Fibroblast of lung (primary cell): Measurements from ENCODE around the gene C5AR1. TPM values are rescaled to one million over a fixed set of nuclear protein-coding genes. Genes with fewer than 3 reads are reported as not detected.
"Not testable (repeated sequence)": the region's sequence is repeated elsewhere in the genome, so short reads cannot be mapped to it uniquely, and the experiment has no call there.

ENCODE experiments used
- DNase-seq, 2 donors: peaks; one replicate each; pipeline versions ENCODE4 v3.0.0 to v3.0.0-alpha.2; 2010; ENCODE audit warnings: low read depth in 2 of 2
- H2AFZ ChIP-seq: 2 replicates; pipeline ENCODE4 v1.5.1; 2012; ENCODE audit warnings: low read length, control low read depth, inconsistent platforms
- H3K27ac ChIP-seq: 2 replicates; pipeline ENCODE4 v1.5.1; 2011; ENCODE audit warnings: low read length, control low read depth; ENCODE audit not compliant: insufficient read depth
- H3K27me3 ChIP-seq: 2 replicates; pipeline ENCODE4 v1.5.1; 2011; ENCODE audit warnings: mild to moderate bottlenecking, low read length; ENCODE audit not compliant: control insufficient read depth, insufficient read depth
- H3K36me3 ChIP-seq: 2 replicates; pipeline ENCODE4 v1.5.1; 2011; ENCODE audit warnings: low read length; ENCODE audit not compliant: control insufficient read depth, insufficient read depth
- H3K4me1 ChIP-seq: 2 replicates; pipeline ENCODE4 v1.5.1; 2011; ENCODE audit warnings: low read length; ENCODE audit not compliant: control insufficient read depth, insufficient read depth; ENCODE audit errors: extremely low read depth
- H3K4me2 ChIP-seq: 2 replicates; pipeline ENCODE4 v1.5.1; 2011; ENCODE audit warnings: low read length, control low read depth; ENCODE audit not compliant: insufficient read depth; ENCODE audit errors: extremely low read depth
- H3K4me3 ChIP-seq, 4 experiments: fragments of 200-600 bp in 1 of 4; sonication (generic) in 1 of 4; replicated peaks in 1 of 4; 2 replicates each; pipeline ENCODE4 v1.5.1; 2011 to 2016; ENCODE audit warnings: low read length in 4 of 4, low read depth in 3 of 4, mild to moderate bottlenecking in 3 of 4, control low read depth in 2 of 4, inconsistent platforms in 1 of 4, mixed read lengths in 1 of 4; ENCODE audit not compliant: insufficient read depth in 1 of 4; ENCODE audit errors: control extremely low read depth in 1 of 4
- H3K79me2 ChIP-seq: 2 replicates; pipeline ENCODE4 v1.5.1; 2012; ENCODE audit warnings: mild to moderate bottlenecking, low read length, inconsistent platforms; ENCODE audit not compliant: control insufficient read depth, insufficient read depth
- H3K9ac ChIP-seq: 2 replicates; pipeline ENCODE4 v1.5.1; 2011; ENCODE audit warnings: mild to moderate bottlenecking, low read length, control low read depth; ENCODE audit not compliant: insufficient read depth
- H3K9me3 ChIP-seq: 2 replicates; pipeline ENCODE4 v1.5.1; 2012; ENCODE audit warnings: low read depth, low read length; ENCODE audit not compliant: control insufficient read depth, insufficient read depth
- H4K20me1 ChIP-seq: 2 replicates; pipeline ENCODE4 v1.5.1; 2011; ENCODE audit warnings: low read length; ENCODE audit not compliant: control insufficient read depth, insufficient read depth; ENCODE audit errors: extremely low read depth
- CTCF ChIP-seq, 2 donors: IDR thresholded peaks in 1 of 2; conservative IDR thresholded peaks in 1 of 2; 1 replicate in 1 of 2; 2 replicates in 1 of 2; pipeline ENCODE4 v1.5.1; 2011 to 2012; ENCODE audit warnings: low read length in 2 of 2, control low read depth in 1 of 2, inconsistent platforms in 1 of 2, low read depth in 1 of 2, mild to moderate bottlenecking in 1 of 2
- EZH2 ChIP-seq: IDR thresholded peaks from 2 replicates; pipeline ENCODE4 v1.5.1; 2012; ENCODE audit warnings: low read length, control low read depth, mild to moderate bottlenecking; ENCODE audit errors: missing control alignments
- polyA minus RNA-seq: library from RNA; depleted of rRNA, polyadenylated mRNA; stranded (reverse); fragments of >200 nt; gene quantifications from 2 replicates; pipeline ENCODE4 v1.2.3, GENCODE V29; 2011; ENCODE audit warnings: low replicate concordance
- polyA plus RNA-seq, 2 donors: library from polyadenylated mRNA; depleted of rRNA in 1 of 2; stranded (reverse) in 1 of 2; unstranded in 1 of 2; fragments of >200 nt; gene quantifications; 2 replicates each; pipeline ENCODE4 v1.2.1, GENCODE V29; 2011 to 2012; ENCODE audit warnings: missing spikeins in 1 of 2
- total RNA-seq: library from RNA; depleted of rRNA; stranded (reverse); fragments of >200 nt; gene quantifications from 2 replicates; pipeline ENCODE4 v1.2.1, GENCODE V29; 2014

The C5AR1 gene
- total RNA-seq (under 0.01 and 0.33 TPM in 2 replicates), polyA plus RNA-seq (0.73 and 0.81 TPM in 2 replicates), polyA minus RNA-seq (0.71 TPM in 1 of 2 replicates, not detected in the other)
- polyA plus RNA-seq (2012) = 0.46 and 0.72 TPM in 2 replicates

- Histone ChIP-seq H3K79me2 (no peaks in the 10 kb centered on the region), H3K4me1 (no peaks in the 10 kb centered on the region), H2AFZ (no peak within 1 kb of the TSS), H3K4me3 (no peak within 1 kb of the TSS), H3K9me3 (no peaks in the 10 kb centered on the region), H4K20me1 (no peaks in the 10 kb centered on the region), H3K36me3 (no peaks in the 10 kb centered on the region), H3K27ac (no peak within 1 kb of the TSS), H3K4me2 (no peak within 1 kb of the TSS), H3K9ac (no peak within 1 kb of the TSS), H3K27me3 (no peaks in the 10 kb centered on the region)
- DNase-seq = no peak
- TF ChIP-seq CTCF (conservative IDR thresholded peaks at IDR 0.05 in 1 of 2, IDR thresholded peaks at IDR 0.05 in 1 of 2; ENCODE audit: low read depth in 1 of 2, low read length in 2 of 2) (no peak), EZH2 (no peak)
These were observed at the start of gene C5AR1 for GRCh38 chr19:47309608-47310007. Gene C5AR1 (plus strand): TSS chr19:47309861. CDS start chr19:47309896, 35 bp downstream.

- H3K9ac ChIP-seq = no peak overlapping the region
- H3K9me3 ChIP-seq = no peaks in the 10 kb centered on the region
- no peak overlapping the region for H3K4me2 ChIP-seq
- peaks cover 19% of the 10 kb centered on the region for H3K79me2 ChIP-seq
- H3K27ac ChIP-seq = no peak overlapping the region
- TF ChIP-seq CTCF (conservative IDR thresholded peaks at IDR 0.05 in 1 of 2, IDR thresholded peaks at IDR 0.05 in 1 of 2; ENCODE audit: low read depth in 1 of 2, low read length in 2 of 2) = no peak
- no peak for TF ChIP-seq EZH2
- no peak for DNase-seq
- peaks cover 9% of the 10 kb centered on the region for H3K4me1 ChIP-seq
- H3K4me3 ChIP-seq = no peak overlapping the region
- H3K36me3 ChIP-seq = peaks cover 17% of the 10 kb centered on the region
- H4K20me1 ChIP-seq = no peaks in the 10 kb centered on the region
- no peak overlapping the region for H2AFZ ChIP-seq
- H3K27me3 ChIP-seq = no peaks in the 10 kb centered on the region
These were observed 49.2 kb upstream of the C5AR1 start for GRCh38 chr19:47260476-47260875.

- H4K20me1 ChIP-seq, H3K9me3 ChIP-seq, H3K4me1 ChIP-seq, DNase-seq, H3K27ac ChIP-seq, H3K27me3 ChIP-seq, H3K4me2 ChIP-seq, H2AFZ ChIP-seq, H3K4me3 ChIP-seq, H3K9ac ChIP-seq: not testable (repeated sequence)
- H3K36me3 ChIP-seq = peaks cover 23% of the 10 kb centered on the region
- H3K79me2 ChIP-seq = peaks cover 19% of the 10 kb centered on the region
These were observed 47.5 kb upstream of the C5AR1 start for GRCh38 chr19:47261946-47262793.
